Cortex of kidney (tissue), 1 donor: Measurements from ENCODE around the gene SENP3.
A peak's percentile ranks its signal among the peaks of the same experiment; 100 is the strongest.

Source experiments
- DNase-seq: peaks from one replicate; lab custom pipeline; 2025; lab: John Stamatoyannopoulos, UW

SENP3 gene

GRCh38 chr17:7556627-7557026, 5.1 kb upstream of the SENP3 start:
- no peak for DNase-seq

DNA sequence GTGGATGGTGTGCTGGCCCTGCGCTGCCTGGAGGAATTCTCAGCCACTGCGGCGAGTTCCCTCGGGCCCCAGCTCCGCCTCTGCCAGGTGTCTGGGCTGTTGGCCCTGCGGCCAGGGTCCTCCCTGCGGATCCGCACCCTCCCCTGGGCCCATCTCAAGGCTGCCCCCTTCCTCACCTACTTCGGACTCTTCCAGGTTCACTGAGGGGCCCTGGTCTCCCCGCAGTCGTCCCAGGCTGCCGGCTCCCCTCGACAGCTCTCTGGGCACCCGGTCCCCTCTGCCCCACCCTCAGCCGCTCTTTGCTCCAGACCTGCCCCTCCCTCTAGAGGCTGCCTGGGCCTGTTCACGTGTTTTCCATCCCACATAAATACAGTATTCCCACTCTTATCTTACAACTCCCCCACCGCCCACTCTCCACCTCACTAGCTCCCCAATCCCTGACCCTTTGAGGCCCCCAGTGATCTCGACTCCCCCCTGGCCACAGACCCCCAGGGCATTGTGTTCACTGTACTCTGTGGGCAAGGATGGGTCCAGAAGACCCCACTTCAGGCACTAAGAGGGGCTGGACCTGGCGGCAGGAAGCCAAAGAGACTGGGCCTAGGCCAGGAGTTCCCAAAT, 4.5 kb upstream of the SENP3 start:
- DNase-seq = no peak

DNA sequence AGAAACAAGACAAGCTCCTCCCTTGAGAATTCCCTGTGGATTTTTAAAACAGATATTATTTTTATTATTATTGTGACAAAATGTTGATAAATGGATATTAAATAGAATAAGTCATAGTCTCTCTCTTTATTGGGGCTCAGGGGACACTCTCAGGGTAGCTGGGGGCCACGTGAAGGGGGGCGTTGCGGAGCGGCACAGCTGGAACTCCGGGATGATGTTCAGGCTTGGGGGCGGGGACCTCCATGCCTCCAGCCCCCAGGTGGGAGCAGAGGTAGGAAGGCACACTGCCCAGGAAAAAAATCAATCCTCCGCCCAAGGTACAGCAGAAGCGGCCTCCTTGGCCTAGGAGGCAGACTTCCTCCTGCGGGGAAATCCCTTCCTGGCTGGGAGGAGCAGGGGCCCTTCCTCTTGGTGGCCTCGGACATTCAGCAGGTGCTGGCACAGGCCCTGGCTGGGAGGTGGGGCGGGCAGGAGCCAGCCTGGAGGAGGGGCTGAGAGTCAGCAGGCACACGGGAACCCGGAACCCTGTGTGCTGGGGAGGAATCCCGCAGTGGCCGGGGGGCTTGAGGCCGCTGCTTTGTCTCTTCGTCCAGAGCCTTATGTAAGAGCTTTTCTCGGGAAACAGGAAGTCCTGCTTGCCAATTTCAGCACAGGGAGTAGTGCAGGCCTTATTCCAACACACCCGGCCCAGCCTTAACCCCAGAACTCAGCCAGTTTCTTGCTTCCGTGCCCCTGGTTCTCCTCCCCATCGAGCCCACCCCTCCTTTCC, 3.8 kb upstream of the SENP3 start:
- peak; percentile 53 for DNase-seq

DNA sequence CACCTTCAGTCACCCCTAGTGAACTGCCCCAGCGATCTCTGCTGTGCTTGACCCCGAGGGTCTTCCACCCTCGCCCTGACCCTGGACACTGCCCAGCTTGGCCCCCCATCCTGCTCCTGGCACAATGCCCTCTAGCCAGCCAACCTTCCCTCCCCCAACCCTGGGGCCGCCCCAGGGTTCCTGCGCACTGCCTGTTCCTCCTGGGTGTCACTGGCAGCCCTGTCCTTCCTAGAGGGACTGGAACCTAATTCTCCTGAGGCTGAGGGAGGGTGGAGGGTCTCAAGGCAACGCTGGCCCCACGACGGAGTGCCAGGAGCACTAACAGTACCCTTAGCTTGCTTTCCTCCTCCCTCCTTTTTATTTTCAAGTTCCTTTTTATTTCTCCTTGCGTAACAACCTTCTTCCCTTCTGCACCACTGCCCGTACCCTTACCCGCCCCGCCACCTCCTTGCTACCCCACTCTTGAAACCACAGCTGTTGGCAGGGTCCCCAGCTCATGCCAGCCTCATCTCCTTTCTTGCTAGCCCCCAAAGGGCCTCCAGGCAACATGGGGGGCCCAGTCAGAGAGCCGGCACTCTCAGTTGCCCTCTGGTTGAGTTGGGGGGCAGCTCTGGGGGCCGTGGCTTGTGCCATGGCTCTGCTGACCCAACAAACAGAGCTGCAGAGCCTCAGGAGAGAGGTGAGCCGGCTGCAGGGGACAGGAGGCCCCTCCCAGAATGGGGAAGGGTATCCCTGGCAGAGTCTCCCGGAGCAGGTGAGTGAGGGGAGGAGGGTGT, 3.0 kb upstream of the SENP3 start, which contains the start of gene TNFSF13:
Gene TNFSF13, plus strand, starts transcription at position 207 of the 776 bp plus-strand sequence. Its CDS starts 290 bp downstream, at position 497.
- DNase-seq = no peak

GRCh38 chr17:7559320-7560171, 2.2 kb upstream of the SENP3 start:
- no peak for DNase-seq

DNA sequence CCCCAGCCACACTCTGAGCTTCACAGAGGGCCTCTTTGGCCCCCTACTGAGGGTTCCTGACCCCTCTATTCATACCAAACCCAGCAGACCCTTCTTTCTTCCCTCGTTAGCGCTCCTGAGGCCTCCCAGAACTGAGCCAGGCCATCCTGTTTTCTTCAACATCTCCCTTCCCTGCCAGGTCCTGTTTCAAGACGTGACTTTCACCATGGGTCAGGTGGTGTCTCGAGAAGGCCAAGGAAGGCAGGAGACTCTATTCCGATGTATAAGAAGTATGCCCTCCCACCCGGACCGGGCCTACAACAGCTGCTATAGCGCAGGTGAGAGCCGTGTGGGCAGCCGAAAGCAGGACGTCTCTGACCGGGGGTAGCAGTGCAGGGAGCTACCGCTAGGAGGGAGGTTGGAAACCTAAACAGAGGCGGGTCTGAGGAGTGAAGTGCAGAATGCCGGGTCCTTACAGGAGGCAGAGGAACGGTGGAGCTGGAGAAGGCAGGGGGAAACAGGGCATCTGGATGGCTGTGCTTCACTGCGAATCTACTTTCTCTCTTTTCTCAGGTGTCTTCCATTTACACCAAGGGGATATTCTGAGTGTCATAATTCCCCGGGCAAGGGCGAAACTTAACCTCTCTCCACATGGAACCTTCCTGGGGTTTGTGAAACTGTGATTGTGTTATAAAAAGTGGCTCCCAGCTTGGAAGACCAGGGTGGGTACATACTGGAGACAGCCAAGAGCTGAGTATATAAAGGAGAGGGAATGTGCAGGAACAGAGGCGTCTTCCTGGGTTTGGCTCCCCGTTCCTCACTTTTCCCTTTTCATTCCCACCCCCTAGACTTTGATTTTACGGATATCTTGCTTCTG, 1.3 kb upstream of the SENP3 start:
- DNase-seq = no peak

DNA sequence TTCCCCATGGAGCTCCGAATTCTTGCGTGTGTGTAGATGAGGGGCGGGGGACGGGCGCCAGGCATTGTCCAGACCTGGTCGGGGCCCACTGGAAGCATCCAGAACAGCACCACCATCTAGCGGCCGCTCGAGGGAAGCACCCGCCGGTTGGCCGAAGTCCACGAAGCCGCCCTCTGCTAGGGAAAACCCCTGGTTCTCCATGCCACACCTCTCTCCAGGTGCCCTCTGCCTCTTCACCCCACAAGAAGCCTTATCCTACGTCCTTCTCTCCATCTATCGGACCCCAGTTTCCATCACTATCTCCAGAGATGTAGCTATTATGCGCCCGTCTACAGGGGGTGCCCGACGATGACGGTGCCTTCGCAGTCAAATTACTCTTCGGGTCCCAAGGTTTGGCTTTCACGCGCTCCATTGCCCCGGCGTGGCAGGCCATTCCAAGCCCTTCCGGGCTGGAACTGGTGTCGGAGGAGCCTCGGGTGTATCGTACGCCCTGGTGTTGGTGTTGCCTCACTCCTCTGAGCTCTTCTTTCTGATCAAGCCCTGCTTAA, 617 bp upstream of the SENP3 start:
- no peak for DNase-seq

- no peak for DNase-seq
These were observed 488 bp downstream of the SENP3 start for GRCh38 chr17:7562208-7562605.

- no peak for DNase-seq
These were observed 1.6 kb downstream of the SENP3 start for GRCh38 chr17:7563115-7563869.

DNA sequence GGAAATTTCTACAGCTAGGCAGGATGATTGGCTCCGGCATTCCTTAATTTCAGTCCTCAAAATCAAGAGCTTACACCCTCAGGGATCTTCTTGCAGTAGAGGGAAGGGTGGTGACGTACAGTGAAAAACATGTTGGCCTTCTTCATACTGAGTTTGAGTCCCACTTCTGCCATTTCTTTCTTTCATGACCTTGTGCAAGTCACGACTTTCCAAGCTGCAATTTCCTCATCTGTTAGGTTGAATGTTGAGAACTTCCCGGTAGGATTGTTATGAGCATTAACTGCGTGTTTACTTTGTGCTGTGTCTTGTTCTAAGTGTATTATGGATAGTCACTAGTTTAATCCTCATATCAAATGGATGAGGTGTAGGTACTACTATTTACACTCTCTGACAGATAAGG, 7.9 kb downstream of the SENP3 start:
- no peak for DNase-seq

DNA sequence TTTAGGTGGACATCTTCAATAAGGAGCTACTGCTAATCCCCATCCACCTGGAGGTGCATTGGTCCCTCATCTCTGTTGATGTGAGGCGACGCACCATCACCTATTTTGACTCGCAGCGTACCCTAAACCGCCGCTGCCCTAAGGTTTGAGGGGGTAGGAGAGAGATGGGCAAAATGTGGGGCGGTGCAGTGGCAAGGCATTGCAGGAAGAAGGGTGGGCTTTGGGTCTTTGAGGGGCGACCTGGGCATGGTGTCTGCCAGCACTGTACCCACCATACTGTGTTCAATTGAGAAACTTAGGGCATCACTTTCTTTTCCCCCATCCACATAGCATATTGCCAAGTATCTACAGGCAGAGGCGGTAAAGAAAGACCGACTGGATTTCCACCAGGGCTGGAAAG, 8.6 kb downstream of the SENP3 start:
- DNase-seq = no peak

- no peak for DNase-seq
These were observed 10.5 kb downstream of the SENP3 start for GRCh38 chr17:7572338-7572587.

GRCh38 chr17:7572588-7573323, 11.0 kb downstream of the SENP3 start:
- DNase-seq = peak; percentile 70

DNA sequence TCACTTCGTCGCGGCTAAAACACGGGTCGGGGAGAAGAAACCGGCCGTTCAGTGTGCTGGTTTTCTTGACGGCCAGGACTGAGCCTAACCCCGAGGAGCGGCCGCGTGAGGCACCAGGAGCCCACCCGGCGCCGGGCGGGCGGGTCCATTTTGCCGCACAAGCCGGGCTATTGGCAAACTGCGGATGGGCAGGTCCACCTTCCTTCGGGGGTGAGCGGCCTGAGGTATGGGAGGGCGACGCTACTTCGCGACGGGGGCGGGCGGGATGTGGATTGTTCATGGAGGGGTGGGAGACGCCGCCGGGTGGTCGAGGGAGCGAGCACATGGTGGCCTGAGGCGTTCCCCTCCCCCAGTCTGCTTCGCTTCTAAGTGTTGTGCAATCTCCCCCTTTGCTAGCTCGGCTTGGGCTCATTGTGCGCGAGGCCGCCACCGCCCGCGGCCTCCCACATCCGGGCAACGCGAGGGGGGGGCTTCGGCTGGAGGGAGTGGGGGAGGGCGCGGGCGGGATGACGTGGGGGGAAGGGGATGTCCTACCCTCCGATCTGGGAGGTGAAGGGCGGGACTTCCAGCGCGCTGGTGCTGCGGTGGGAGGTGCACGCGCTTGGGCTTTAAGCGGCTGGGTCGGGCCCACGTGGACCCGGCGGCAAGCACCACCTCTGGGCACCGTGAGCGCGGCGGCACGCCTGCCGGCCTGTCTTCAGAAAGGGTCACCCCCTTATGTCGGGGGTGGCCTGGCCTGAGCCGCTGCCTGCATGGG, 11.8 kb downstream of the SENP3 start:
- no peak for DNase-seq

- DNase-seq = no peak
These were observed 12.6 kb downstream of the SENP3 start for GRCh38 chr17:7574176-7574953.

DNA sequence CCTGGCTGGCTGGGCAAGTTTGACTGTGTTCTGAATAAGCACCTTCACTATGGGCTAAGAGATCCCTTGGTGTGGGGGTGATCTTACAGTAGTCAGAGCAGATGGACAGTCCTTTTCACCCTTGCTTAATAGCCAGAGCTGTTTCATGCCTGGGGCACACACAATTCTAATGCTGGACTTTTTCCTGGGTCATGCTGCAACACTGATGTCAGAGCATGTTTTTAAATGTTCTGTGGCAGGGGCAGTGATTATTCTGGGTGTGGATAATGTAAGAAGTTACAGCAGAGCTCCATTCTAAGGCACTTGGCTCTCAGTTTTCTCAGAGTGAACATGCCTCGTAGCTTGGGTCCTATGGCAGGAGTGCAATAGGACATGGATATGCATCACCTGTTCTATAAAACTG, 13.8 kb downstream of the SENP3 start:
- no peak for DNase-seq

DNA sequence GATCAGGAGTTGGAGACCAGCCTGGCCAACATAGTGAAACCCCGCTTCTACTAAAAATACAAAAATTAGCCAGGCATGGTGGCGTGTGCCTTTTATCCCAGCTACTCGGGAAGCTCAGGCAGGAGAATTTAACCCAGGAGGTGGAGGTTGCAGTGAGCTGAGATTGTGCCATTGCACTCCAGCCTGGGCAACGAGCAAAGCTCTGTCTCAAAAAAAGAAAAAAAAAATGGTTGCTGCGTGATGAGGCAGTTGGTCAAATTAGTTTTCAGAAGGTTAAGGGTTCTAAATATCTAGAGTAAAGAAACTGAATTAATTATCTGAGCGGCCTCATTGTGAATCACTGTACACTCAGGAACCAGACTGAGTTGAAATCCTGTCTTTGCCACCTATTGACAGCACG, 14.2 kb downstream of the SENP3 start:
- DNase-seq = no peak

- DNase-seq = no peak
These were observed 14.8 kb downstream of the SENP3 start for GRCh38 chr17:7576432-7576937.
